Neuronal stem cell (in vitro differentiated cells): ENCODE data around the gene WDR20.
A peak's percentile ranks its signal among the peaks of the same experiment; 100 is the strongest.

Source experiments
- DNase-seq: peaks from one replicate; pipeline ENCODE4 v3.0.0-alpha.2; 2013; ENCODE audit warnings: low spot score
- H2AFZ ChIP-seq: one replicate; pipeline ENCODE4 v1.6.1; 2013; ENCODE audit warnings: mild to moderate bottlenecking, low read length, inconsistent platforms
- H2AK5ac ChIP-seq: 2 replicates; pipeline ENCODE4 v1.6.1; 2013; ENCODE audit warnings: low read depth, mild to moderate bottlenecking, inconsistent platforms, low read length, moderate library complexity, mixed read lengths
- H2BK120ac ChIP-seq: 2 replicates; pipeline ENCODE4 v1.6.1; 2013; ENCODE audit warnings: low read depth, mild to moderate bottlenecking, inconsistent platforms, low read length, moderate library complexity, mixed read lengths
- H2BK12ac ChIP-seq: one replicate; pipeline ENCODE4 v1.6.1; 2013; ENCODE audit warnings: low read length, inconsistent platforms
- H2BK15ac ChIP-seq: 2 replicates; pipeline ENCODE4 v1.6.1; 2013; ENCODE audit warnings: mild to moderate bottlenecking, low read length, inconsistent platforms, mixed read lengths
- H2BK5ac ChIP-seq: one replicate; pipeline ENCODE4 v1.6.1; 2013; ENCODE audit warnings: inconsistent platforms, mild to moderate bottlenecking, low read length, moderate library complexity
- H3K14ac ChIP-seq: one replicate; pipeline ENCODE4 v1.6.1; 2013; ENCODE audit warnings: low read length, inconsistent platforms
- H3K18ac ChIP-seq: 2 replicates; pipeline ENCODE4 v1.6.1; 2013; ENCODE audit warnings: low read length, inconsistent platforms
- H3K23ac ChIP-seq: 2 replicates; pipeline ENCODE4 v1.6.1; 2013; ENCODE audit warnings: low read depth, mild to moderate bottlenecking, mixed read lengths, low read length, inconsistent platforms; ENCODE audit not compliant: poor library complexity
- H3K27ac ChIP-seq: replicated peaks from 3 replicates; pipeline ENCODE4 v1.5.1; 2013; ENCODE audit warnings: low read length, inconsistent platforms
- H3K27me3 ChIP-seq, 3 experiments: 2 replicates each; pipeline ENCODE4 v1.6.1; 2013; ENCODE audit warnings: low read length in 3 of 3, mild to moderate bottlenecking in 2 of 3, inconsistent platforms in 1 of 3, low read depth in 1 of 3, mixed read lengths in 1 of 3, moderate library complexity in 1 of 3; ENCODE audit not compliant: control insufficient read depth in 3 of 3, insufficient read depth in 3 of 3
- H3K36me3 ChIP-seq, 2 donors: replicated peaks in 1 of 2; 2 replicates each; pipeline ENCODE4 v1.6.1; 2013; ENCODE audit warnings: low read length in 2 of 2; ENCODE audit not compliant: control insufficient read depth in 2 of 2, insufficient read depth in 2 of 2
- H3K4ac ChIP-seq: 2 replicates; pipeline ENCODE4 v1.6.1; 2013; ENCODE audit warnings: inconsistent platforms, mild to moderate bottlenecking, low read length, moderate library complexity
- H3K4me1 ChIP-seq, 2 donors: 1 replicate in 1 of 2; 2 replicates in 1 of 2; pipeline ENCODE4 v1.6.1; 2013; ENCODE audit warnings: low read length in 2 of 2, low read depth in 1 of 2; ENCODE audit not compliant: control insufficient read depth in 2 of 2, insufficient read depth in 1 of 2
- H3K4me2 ChIP-seq: one replicate; pipeline ENCODE4 v1.6.1; 2013; ENCODE audit warnings: mild to moderate bottlenecking, low read length, inconsistent platforms; ENCODE audit not compliant: insufficient read depth, poor library complexity, severe bottlenecking
- H3K4me3 ChIP-seq, 2 donors: 2 replicates each; pipeline ENCODE4 v1.5.1; 2013; ENCODE audit warnings: low read length in 2 of 2, mild to moderate bottlenecking in 2 of 2, inconsistent platforms in 1 of 2, moderate library complexity in 1 of 2
- H3K79me1 ChIP-seq: one replicate; pipeline ENCODE4 v1.6.1; 2013; ENCODE audit warnings: low read depth, mild to moderate bottlenecking, inconsistent platforms, low read length, moderate library complexity
- H3K9ac ChIP-seq: one replicate; pipeline ENCODE4 v1.6.1; 2013; ENCODE audit warnings: mild to moderate bottlenecking, low read depth, low read length, inconsistent platforms; ENCODE audit not compliant: poor library complexity
- H3K9me3 ChIP-seq, 2 donors: replicated peaks in 1 of 2; 2 replicates each; pipeline versions ENCODE3 to v1.6.1; 2013; ENCODE audit warnings: low read length in 2 of 2, mild to moderate bottlenecking in 2 of 2, inconsistent platforms in 1 of 2, low read depth in 1 of 2, mixed read lengths in 1 of 2, moderate library complexity in 1 of 2; ENCODE audit not compliant: control insufficient read depth in 2 of 2, insufficient read depth in 1 of 2
- H4K8ac ChIP-seq: one replicate; pipeline ENCODE4 v1.6.1; 2013; ENCODE audit warnings: low read depth, mild to moderate bottlenecking, inconsistent platforms, low read length, moderate library complexity
- H4K91ac ChIP-seq: one replicate; pipeline ENCODE4 v1.6.1; 2013; ENCODE audit warnings: low read length, low read depth, mild to moderate bottlenecking, inconsistent platforms; ENCODE audit not compliant: poor library complexity
- WGBS, 2 donors: extraction: QIAGEN DNeasy Blood & Tissue Kit; methylation state at CpG; one replicate each; pipeline ENCODE4 v1.1.7; 2013; ENCODE audit warnings: missing lambda C conversion rate in 2 of 2, mixed read lengths in 1 of 2; ENCODE audit not compliant: insufficient read length in 2 of 2, insufficient replicate concordance in 1 of 2; ENCODE audit errors: extremely low coverage in 2 of 2; 5-methylcytosine and 5-hydroxymethylcytosine counted together

Gene WDR20

GRCh38 chr14:102217399-102217798 lies 77.7 kb downstream of the WDR20 start:
- H4K91ac ChIP-seq = no peak overlapping the region
- no peak overlapping the region for H2BK15ac ChIP-seq
- no peak for DNase-seq
- H3K27ac ChIP-seq = no peak overlapping the region
- H4K8ac ChIP-seq = no peak overlapping the region
- H2BK120ac ChIP-seq = no peak overlapping the region
- H3K4me3 ChIP-seq = no peak overlapping the region
- H3K9ac ChIP-seq = no peak overlapping the region
- peaks cover 11 to 22% of the 10 kb centered on the region in 2 donors for H3K4me1 ChIP-seq
- peaks cover under 1 to 3% of the 10 kb centered on the region in 2 donors for H3K36me3 ChIP-seq
- H3K14ac ChIP-seq = no peak overlapping the region
- no peak overlapping the region for H3K18ac ChIP-seq
- H3K9me3 ChIP-seq = no peaks in the 10 kb centered on the region
- no CpG with 5 or more reads among the region's 10 CpGs for WGBS, 2 donors
- H2AFZ ChIP-seq = no peak overlapping the region
- H2AK5ac ChIP-seq = no peak overlapping the region
- no peak overlapping the region for H3K4ac ChIP-seq
- no peaks in the 10 kb centered on the region for H3K79me1 ChIP-seq
- no peak overlapping the region for H2BK5ac ChIP-seq
- no peak overlapping the region for H3K4me2 ChIP-seq
- no peaks in the 10 kb centered on the region for H3K27me3 ChIP-seq
- H2BK12ac ChIP-seq = no peak overlapping the region
- no peak overlapping the region for H3K23ac ChIP-seq

- no peak overlapping the region for H2AFZ ChIP-seq
- no peaks in the 10 kb centered on the region for H3K27me3 ChIP-seq
- H2BK12ac ChIP-seq = no peak overlapping the region
- no peak overlapping the region for H3K4me3 ChIP-seq
- H3K27ac ChIP-seq = no peak overlapping the region
- no peak overlapping the region for H3K18ac ChIP-seq
- no peak overlapping the region for H2BK15ac ChIP-seq
- no peak overlapping the region for H2BK5ac ChIP-seq
- H2BK120ac ChIP-seq = no peak overlapping the region
- no peak overlapping the region for H3K9ac ChIP-seq
- no peak overlapping the region for H3K4ac ChIP-seq
- no peaks in the 10 kb centered on the region for H3K79me1 ChIP-seq
- no peak overlapping the region for H2AK5ac ChIP-seq
- peaks cover 11 to 22% of the 10 kb centered on the region in 2 donors for H3K4me1 ChIP-seq
- no peak for DNase-seq
- H3K14ac ChIP-seq = no peak overlapping the region
- no peak overlapping the region for H4K91ac ChIP-seq
- WGBS, 2 donors = no CpG with 5 or more reads among the region's 14 CpGs
- no peaks in the 10 kb centered on the region for H3K9me3 ChIP-seq
- H3K36me3 ChIP-seq = peaks cover 3 to 5% of the 10 kb centered on the region in 2 donors
- no peak overlapping the region for H3K23ac ChIP-seq
- no peak overlapping the region for H3K4me2 ChIP-seq
- H4K8ac ChIP-seq = no peak overlapping the region
Observed at GRCh38 chr14:102217987-102218421, 78.3 kb downstream of the WDR20 start.

GRCh38 chr14:102218688-102219087 lies 79.0 kb downstream of the WDR20 start:
- H2BK5ac ChIP-seq = no peak overlapping the region
- no peak overlapping the region for H2AK5ac ChIP-seq
- no peak overlapping the region for H2BK120ac ChIP-seq
- no peaks in the 10 kb centered on the region for H3K79me1 ChIP-seq
- H3K14ac ChIP-seq = no peak overlapping the region
- H3K4ac ChIP-seq = no peak overlapping the region
- no peak overlapping the region for H4K91ac ChIP-seq
- no peak overlapping the region for H3K4me2 ChIP-seq
- no peak overlapping the region for H3K4me3 ChIP-seq
- no peak for DNase-seq
- H4K8ac ChIP-seq = no peak overlapping the region
- H3K23ac ChIP-seq = no peak overlapping the region
- peaks cover 7 to 9% of the 10 kb centered on the region in 2 donors for H3K36me3 ChIP-seq
- no peak overlapping the region for H2BK12ac ChIP-seq
- H3K4me1 ChIP-seq = peaks cover 11 to 22% of the 10 kb centered on the region in 2 donors
- no CpG with 5 or more reads among the region's 16 CpGs for WGBS, 2 donors
- H3K9me3 ChIP-seq = no peaks in the 10 kb centered on the region
- H3K27me3 ChIP-seq = no peaks in the 10 kb centered on the region
- H3K18ac ChIP-seq = no peak overlapping the region
- no peak overlapping the region for H2AFZ ChIP-seq
- no peak overlapping the region for H3K27ac ChIP-seq
- H3K9ac ChIP-seq = no peak overlapping the region
- H2BK15ac ChIP-seq = no peak overlapping the region

DNA sequence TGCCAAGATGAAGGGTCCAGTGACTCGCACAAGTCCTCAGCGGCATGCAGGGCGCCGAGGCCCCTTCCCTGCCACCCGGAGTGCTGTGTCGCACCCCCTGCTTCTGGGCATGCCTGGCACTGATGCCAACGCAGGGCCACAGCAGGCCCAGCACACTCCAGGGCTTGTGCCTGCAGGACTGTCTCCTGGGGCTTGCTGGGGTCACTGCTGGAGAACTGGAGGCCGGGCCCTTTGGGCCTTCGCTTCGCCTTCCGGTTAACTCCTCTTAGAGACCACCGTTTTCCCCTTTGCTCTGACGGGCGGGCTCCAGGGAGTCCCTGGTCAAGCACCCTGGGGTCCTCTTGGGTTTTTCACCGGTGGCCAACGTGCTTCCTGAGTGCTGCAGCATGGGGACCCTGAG lies 79.6 kb downstream of the WDR20 start:
- WGBS, 2 donors = no CpG with 5 or more reads among the region's 16 CpGs
- H2AFZ ChIP-seq = no peak overlapping the region
- H2BK5ac ChIP-seq = no peak overlapping the region
- H3K4me3 ChIP-seq = no peak overlapping the region
- no peak overlapping the region for H2BK15ac ChIP-seq
- H2BK12ac ChIP-seq = no peak overlapping the region
- H3K14ac ChIP-seq = no peak overlapping the region
- no peaks in the 10 kb centered on the region for H3K9me3 ChIP-seq
- H2AK5ac ChIP-seq = no peak overlapping the region
- peaks cover 8 to 12% of the 10 kb centered on the region in 2 donors for H3K36me3 ChIP-seq
- H3K23ac ChIP-seq = peak overlapping the region; percentile 90
- no peak overlapping the region for H4K91ac ChIP-seq
- H2BK120ac ChIP-seq = no peak overlapping the region
- H4K8ac ChIP-seq = no peak overlapping the region
- H3K27me3 ChIP-seq = no peaks in the 10 kb centered on the region
- peaks cover 11 to 22% of the 10 kb centered on the region in 2 donors for H3K4me1 ChIP-seq
- no peak overlapping the region for H3K4ac ChIP-seq
- H3K27ac ChIP-seq = no peak overlapping the region
- no peak overlapping the region for H3K18ac ChIP-seq
- H3K9ac ChIP-seq = peak overlapping the region; percentile 27
- H3K79me1 ChIP-seq = no peaks in the 10 kb centered on the region
- no peak for DNase-seq
- H3K4me2 ChIP-seq = no peak overlapping the region
